ENCODE measurements around the gene RNF19B. TPM values are rescaled to one million over a fixed set of nuclear protein-coding genes. Genes with fewer than 3 reads are reported as not detected.
"Not testable (repeated sequence)": the region's sequence is repeated elsewhere in the genome, so short reads cannot be mapped to it uniquely, and the experiment has no call there.

Gene RNF19B
- polyA plus RNA-seq, 4 donors, result 15.4 to 18.0 (median 16.6) TPM

- no peak for DNase-seq (ENCODE audit: low read depth in 4 of 4, low spot score in 3 of 4)
These were observed 27.5 kb downstream of the RNF19B start for GRCh38 chr1:32937061-32937460.

GRCh38 chr1:32934535-32934934 is 30.1 kb downstream of the RNF19B start:
- no peak for DNase-seq (ENCODE audit: low read depth in 4 of 4, low spot score in 3 of 4)

DNA sequence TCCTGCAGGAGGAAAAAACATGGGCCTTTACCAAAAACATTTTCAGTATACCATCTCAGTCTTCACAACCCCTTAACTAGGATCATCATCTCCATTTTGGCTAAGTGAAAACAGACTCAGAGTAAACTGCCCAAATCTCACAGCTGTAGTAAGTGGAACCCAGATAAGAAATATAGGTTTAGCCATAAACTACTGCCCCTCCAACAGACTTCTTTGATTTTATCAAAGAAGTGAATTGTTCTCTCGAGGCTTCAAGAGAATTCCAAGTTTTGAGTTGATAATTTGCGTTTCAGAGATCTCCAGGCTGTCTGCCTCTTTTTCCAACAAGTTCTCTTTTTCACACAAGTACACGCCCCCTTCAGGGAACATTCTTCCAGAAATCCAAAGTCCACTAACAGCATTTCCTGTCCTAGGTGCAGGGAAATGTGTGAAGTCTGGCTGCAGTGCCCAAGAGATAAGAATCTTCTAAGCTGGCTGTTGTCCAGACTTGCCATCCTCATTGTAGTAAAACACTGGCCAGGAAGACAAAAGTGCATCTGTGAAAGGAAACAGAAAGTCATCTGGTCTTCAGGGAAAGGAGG is 30.8 kb downstream of the RNF19B start:
- no peak for DNase-seq (ENCODE audit: low read depth in 4 of 4, low spot score in 3 of 4)

- no peak for DNase-seq (ENCODE audit: low read depth in 4 of 4, low spot score in 3 of 4)
These were observed 32.8 kb downstream of the RNF19B start for GRCh38 chr1:32931760-32932159.

GRCh38 chr1:32929366-32929765 is 35.2 kb downstream of the RNF19B start:
- no peak for DNase-seq (ENCODE audit: low read depth in 4 of 4, low spot score in 3 of 4)

GRCh38 chr1:32928715-32929114 is 35.9 kb downstream of the RNF19B start:
- no peak for DNase-seq (ENCODE audit: low read depth in 4 of 4, low spot score in 3 of 4)

- no peak for DNase-seq (ENCODE audit: low read depth in 4 of 4, low spot score in 3 of 4)
These were observed 36.3 kb downstream of the RNF19B start for GRCh38 chr1:32928285-32928684.

DNA sequence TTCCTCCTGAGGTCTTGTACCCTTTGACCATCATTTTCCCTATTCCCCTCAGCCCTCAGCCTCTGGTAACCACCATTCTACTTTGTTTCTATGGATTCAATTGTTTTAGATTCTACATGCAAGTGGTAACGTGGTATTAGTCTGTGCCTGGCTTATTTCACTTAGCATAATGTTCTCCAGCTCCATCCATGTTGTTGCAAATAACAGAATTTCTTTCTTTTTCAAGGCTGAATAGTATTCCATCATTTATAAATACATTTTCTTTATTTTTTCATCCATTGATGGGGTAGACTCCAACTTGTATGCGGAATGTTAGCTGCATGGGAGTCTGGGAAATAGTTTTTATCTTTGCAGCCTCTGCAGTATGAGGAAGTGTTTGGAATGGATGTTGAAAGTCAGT is 37.2 kb downstream of the RNF19B start:
- no peak for DNase-seq (ENCODE audit: low read depth in 4 of 4, low spot score in 3 of 4)

GRCh38 chr1:32926562-32926961 is 38.0 kb downstream of the RNF19B start:
- DNase-seq (ENCODE audit: low read depth in 4 of 4, low spot score in 3 of 4), result no peak

GRCh38 chr1:32925403-32926162 is 39.0 kb downstream of the RNF19B start:
- no peak for DNase-seq (ENCODE audit: low read depth in 4 of 4, low spot score in 3 of 4)

DNA sequence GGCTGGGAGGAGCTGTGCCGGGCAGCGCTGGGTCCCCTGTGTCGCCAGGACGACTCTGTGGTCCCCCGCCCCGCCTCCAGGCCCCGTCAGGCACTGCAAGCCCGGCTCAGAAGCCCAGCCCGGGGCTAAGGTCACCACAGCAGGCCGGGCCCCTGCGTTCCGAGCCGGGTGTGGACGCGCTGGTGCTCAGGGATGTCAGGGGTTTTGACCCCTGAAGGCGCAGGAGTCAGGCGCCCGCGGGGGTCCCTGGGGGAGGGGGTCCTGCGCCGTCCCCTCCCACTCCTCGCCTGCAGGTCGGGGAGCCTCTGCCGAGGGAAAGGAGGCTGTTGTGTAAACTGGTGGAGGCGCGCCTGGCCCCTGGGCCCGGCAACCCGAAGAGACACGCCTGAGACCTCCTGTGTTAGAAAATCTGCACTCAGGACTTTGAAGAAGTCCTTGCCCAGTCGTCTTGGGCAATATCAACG is 39.7 kb downstream of the RNF19B start:
- no peak for DNase-seq (ENCODE audit: low read depth in 4 of 4, low spot score in 3 of 4)

DNA sequence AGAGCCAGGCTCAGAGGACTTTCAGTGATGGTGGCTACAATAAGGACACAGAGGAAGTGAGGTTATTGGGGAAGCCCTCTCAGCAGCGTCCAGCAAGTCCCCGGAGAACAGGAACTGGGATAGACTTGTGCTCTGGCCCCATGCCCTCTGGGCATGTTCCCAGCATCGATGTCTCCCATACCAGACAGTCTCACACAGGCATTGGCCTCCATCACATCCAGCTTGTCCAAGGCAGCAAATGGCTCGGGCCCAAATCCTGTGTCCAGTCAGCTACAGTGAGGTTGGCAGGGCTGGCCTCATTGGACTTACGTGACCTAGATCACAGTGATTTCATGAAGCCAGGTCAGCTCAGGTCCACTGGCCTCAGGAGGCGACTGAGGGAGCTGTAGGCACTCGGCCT is 43.8 kb downstream of the RNF19B start:
- no peak for DNase-seq (ENCODE audit: low read depth in 4 of 4, low spot score in 3 of 4)

GRCh38 chr1:32919811-32920733 is 44.5 kb downstream of the RNF19B start:
- DNase-seq (ENCODE audit: low read depth in 4 of 4, low spot score in 3 of 4), result no peak

GRCh38 chr1:32918179-32918578 is 46.4 kb downstream of the RNF19B start:
- no peak for DNase-seq (ENCODE audit: low read depth in 4 of 4, low spot score in 3 of 4)

DNA sequence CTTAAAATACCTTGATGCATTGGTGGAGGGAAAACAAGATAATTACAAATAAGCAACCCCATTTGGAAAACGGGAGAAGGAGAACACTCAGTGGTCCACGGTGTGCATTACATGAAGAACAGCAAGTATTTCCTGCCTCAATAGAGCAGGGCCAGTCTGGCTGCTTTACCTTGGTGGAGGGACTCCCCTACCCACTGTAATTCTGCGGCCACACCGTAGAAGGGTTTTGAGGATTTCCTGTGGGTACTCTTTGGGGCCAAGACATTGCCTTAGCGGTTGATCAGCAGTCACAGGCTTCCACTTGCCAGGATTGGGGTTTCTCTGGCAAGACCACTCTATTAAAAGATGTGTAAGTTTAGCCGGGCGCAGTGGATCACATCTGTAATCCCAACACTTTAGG is 47.1 kb downstream of the RNF19B start:
- DNase-seq (ENCODE audit: low read depth in 4 of 4, low spot score in 3 of 4), result no peak

GRCh38 chr1:32915766-32916706 is 48.6 kb downstream of the RNF19B start:
- DNase-seq (ENCODE audit: low read depth in 4 of 4, low spot score in 3 of 4), result no peak

GRCh38 chr1:32910319-32910718 is 54.3 kb downstream of the RNF19B start:
- no peak for DNase-seq (ENCODE audit: low read depth in 4 of 4, low spot score in 3 of 4)

GRCh38 chr1:32907435-32907834 is 57.2 kb downstream of the RNF19B start:
- DNase-seq (ENCODE audit: low read depth in 4 of 4, low spot score in 3 of 4), result no peak

DNA sequence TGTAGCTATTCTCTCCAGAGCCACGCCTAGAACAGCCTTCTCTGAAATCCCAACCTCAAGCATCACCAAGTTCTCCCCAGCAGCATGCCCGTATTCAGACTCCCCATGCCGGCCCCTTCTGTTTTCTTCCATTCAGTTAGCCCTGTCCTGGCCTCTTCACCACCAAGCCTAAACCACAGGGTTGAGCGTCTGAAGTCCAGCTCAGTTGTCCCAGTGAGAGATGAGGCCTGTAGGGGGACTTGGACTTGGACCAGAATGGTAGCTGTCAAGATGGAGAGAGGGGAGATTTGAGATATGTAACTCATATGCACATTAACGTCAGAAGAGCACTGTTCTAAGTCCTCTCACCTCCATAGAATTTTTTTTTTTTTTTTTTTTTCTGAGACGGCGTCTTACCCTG is 58.0 kb downstream of the RNF19B start:
- DNase-seq (ENCODE audit: low read depth in 4 of 4, low spot score in 3 of 4), result no peak

- DNase-seq (ENCODE audit: low read depth in 4 of 4, low spot score in 3 of 4), result not testable (repeated sequence)
These were observed 59.0 kb downstream of the RNF19B start for GRCh38 chr1:32905588-32905987.

Measured in left renal pelvis (tissue), 4 donors.